ENCODE results near the gene HDAC9. TPM values are rescaled to one million over a fixed set of nuclear protein-coding genes. Genes with fewer than 3 reads are reported as not detected.

Gene HDAC9
- total RNA-seq, 1 donor from 2014 or later = 27.6 TPM

DNA sequence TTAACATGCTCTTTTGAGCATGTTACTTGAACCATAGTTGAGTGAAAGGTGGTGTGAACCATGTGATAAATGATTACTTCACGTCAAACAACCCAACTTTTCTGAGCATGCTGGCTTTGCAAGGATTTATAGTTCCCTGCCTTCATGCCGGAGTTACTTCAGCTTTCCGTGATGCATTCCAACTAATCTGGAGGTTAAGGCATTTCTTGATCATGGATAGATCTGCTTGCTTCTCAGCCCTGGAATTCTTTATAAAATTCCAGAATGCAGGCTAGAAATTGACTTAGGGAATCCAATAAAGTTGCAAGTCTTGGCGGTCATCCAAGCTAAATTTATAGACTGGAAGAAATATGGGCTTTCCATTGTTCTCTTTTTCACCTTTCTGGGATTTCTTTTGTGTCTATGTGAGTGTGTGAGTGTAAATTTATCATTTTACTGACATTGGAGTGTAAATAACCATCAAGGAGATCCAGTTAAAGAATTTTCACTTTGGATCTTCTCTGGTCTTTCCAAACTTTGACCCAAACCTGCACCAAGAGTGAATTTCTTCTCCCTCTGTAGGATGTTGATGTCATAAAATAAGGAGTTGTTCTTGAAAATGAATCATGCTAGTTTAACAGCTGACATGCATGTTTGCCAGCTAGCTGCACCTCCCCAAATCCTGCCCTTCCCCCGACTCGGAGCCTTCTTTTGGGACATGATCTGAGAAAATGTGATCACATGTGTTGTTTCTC is 332.9 kb downstream of the HDAC9 start:
- Histone ChIP-seq H3K4me2 (ENCODE audit: low read length) (no peak overlapping the region), H3K36me3 (ENCODE audit: insufficient read depth, low read length) (no peaks in the 10 kb centered on the region), H3K27ac (ENCODE audit: low read depth, low read length) (no peak overlapping the region), H3K4me3 (ENCODE audit: insufficient read depth, low read depth, low read length) (no peak overlapping the region), H3K4me1 (ENCODE audit: insufficient read depth, low read length) (no peaks in the 10 kb centered on the region), H3K27me3 (ENCODE audit: insufficient read depth, low read length) (no peaks in the 10 kb centered on the region), H3K79me2 (ENCODE audit: insufficient read depth, low read length) (no peaks in the 10 kb centered on the region), H3K9ac (ENCODE audit: low read length) (no peak overlapping the region), H2AFZ (ENCODE audit: low read depth, low read length) (no peak overlapping the region), H3K9me3 (ENCODE audit: insufficient read depth, low read depth, low read length) (no peaks in the 10 kb centered on the region), H4K20me1 (ENCODE audit: insufficient read depth, low read length) (no peaks in the 10 kb centered on the region)
- no peaks in the 10 kb centered on the region for H3K27me3 Mint-ChIP-seq (ENCODE audit: low read depth, unreplicated experiment)
- FAIRE-seq (no peak), DNase-seq (ENCODE audit: low read depth) (no peak)
- no peak overlapping the region for H3K4me3 Mint-ChIP-seq (ENCODE audit: unreplicated experiment)
- H3K4me1 Mint-ChIP-seq (ENCODE audit: low read depth, unreplicated experiment) = peaks cover 3% of the 10 kb centered on the region
- no peaks in the 10 kb centered on the region for H3K36me3 Mint-ChIP-seq (ENCODE audit: low read depth, unreplicated experiment)
- no peak for TF ChIP-seq EZH2 (IDR thresholded peaks at IDR 0.05; ENCODE audit: insufficient read depth, low read length)
- TF ChIP-seq, protein P1, sequence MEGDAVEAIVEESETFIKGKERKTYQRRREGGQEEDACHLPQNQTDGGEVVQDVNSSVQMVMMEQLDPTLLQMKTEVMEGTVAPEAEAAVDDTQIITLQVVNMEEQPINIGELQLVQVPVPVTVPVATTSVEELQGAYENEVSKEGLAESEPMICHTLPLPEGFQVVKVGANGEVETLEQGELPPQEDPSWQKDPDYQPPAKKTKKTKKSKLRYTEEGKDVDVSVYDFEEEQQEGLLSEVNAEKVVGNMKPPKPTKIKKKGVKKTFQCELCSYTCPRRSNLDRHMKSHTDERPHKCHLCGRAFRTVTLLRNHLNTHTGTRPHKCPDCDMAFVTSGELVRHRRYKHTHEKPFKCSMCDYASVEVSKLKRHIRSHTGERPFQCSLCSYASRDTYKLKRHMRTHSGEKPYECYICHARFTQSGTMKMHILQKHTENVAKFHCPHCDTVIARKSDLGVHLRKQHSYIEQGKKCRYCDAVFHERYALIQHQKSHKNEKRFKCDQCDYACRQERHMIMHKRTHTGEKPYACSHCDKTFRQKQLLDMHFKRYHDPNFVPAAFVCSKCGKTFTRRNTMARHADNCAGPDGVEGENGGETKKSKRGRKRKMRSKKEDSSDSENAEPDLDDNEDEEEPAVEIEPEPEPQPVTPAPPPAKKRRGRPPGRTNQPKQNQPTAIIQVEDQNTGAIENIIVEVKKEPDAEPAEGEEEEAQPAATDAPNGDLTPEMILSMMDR (IDR thresholded peaks at IDR 0.05; ENCODE audit: insufficient read depth, low read depth, low read length) = no peak
- no peaks in the 10 kb centered on the region for H3K9me3 Mint-ChIP-seq (ENCODE audit: unreplicated experiment)
- no peak overlapping the region for H3K27ac Mint-ChIP-seq (ENCODE audit: unreplicated experiment)

DNA sequence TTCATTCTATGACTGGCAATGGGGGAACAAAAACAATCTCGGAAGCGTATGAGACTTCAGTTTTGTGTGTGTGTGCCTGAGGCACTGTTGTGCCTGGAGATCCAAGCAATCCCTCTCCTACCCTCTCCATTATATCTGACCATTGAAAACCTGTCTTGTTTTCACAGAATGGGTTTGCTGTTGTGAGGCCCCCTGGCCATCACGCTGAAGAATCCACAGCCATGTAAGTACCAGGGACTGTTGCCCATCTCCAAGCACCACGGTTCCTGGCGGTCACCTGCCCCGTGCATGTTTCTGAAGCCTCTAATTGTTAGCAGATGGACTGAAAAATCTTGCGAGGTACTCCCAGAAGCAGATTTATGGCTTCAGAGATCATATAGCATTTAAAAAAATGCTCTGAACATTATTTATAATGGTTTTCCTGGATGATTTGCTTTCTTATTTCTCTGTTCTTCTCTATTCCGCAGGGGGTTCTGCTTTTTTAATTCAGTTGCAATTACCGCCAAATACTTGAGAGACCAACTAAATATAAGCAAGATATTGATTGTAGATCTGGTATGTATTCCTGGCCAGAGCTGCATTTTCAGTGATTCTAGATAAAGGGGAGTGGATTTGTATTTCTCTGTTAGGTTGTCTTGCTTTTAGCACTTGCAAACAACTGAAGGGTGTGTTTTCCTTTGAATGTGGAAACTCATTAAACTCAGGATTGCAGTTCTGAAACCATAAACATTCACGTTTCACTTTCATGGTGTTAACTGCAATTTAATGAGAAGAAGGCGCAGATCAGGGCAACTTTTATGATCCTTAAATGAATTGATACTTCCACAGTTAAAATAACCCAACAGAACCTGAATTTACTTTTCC is 333.7 kb downstream of the HDAC9 start:
- no peaks in the 10 kb centered on the region for H3K79me2 ChIP-seq (ENCODE audit: insufficient read depth, low read length)
- peak; percentile 67 for FAIRE-seq
- H3K9me3 ChIP-seq (ENCODE audit: insufficient read depth, low read depth, low read length) = no peaks in the 10 kb centered on the region
- no peaks in the 10 kb centered on the region for H3K36me3 Mint-ChIP-seq (ENCODE audit: low read depth, unreplicated experiment)
- H2AFZ ChIP-seq (ENCODE audit: low read depth, low read length) = no peak overlapping the region
- no peaks in the 10 kb centered on the region for H4K20me1 ChIP-seq (ENCODE audit: insufficient read depth, low read length)
- H3K27me3 Mint-ChIP-seq (ENCODE audit: low read depth, unreplicated experiment) = no peaks in the 10 kb centered on the region
- TF ChIP-seq EZH2 (IDR thresholded peaks at IDR 0.05; ENCODE audit: insufficient read depth, low read length) = no peak
- TF ChIP-seq, protein P1 (IDR thresholded peaks at IDR 0.05; ENCODE audit: insufficient read depth, low read depth, low read length) = no peak
- H3K4me1 Mint-ChIP-seq (ENCODE audit: low read depth, unreplicated experiment) = peaks cover 3% of the 10 kb centered on the region
- H3K27ac Mint-ChIP-seq (ENCODE audit: unreplicated experiment) = no peak overlapping the region
- H3K27me3 ChIP-seq (ENCODE audit: insufficient read depth, low read length) = no peaks in the 10 kb centered on the region
- DNase-seq (ENCODE audit: low read depth) = no peak
- H3K36me3 ChIP-seq (ENCODE audit: insufficient read depth, low read length) = no peaks in the 10 kb centered on the region
- no peak overlapping the region for H3K4me2 ChIP-seq (ENCODE audit: low read length)
- no peaks in the 10 kb centered on the region for H3K4me1 ChIP-seq (ENCODE audit: insufficient read depth, low read length)
- no peak overlapping the region for H3K27ac ChIP-seq (ENCODE audit: low read depth, low read length)
- no peak overlapping the region for H3K9ac ChIP-seq (ENCODE audit: low read length)
- H3K9me3 Mint-ChIP-seq (ENCODE audit: unreplicated experiment) = no peaks in the 10 kb centered on the region
- H3K4me3 ChIP-seq (ENCODE audit: insufficient read depth, low read depth, low read length) = no peak overlapping the region
- H3K4me3 Mint-ChIP-seq (ENCODE audit: unreplicated experiment) = no peak overlapping the region

All from astrocyte (in vitro differentiated cells and primary cell).